Liver (tissue), 9 donors: ENCODE measurements around the gene TCFL5. TPM values are rescaled to one million over a fixed set of nuclear protein-coding genes. Genes with fewer than 3 reads are reported as not detected.

Source experiments
- DNase-seq: peaks from one replicate; pipeline ENCODE4 v3.0.0-alpha.2; 2017; ENCODE audit warnings: low spot score
- H3K27ac ChIP-seq, 2 donors: one replicate each; pipeline ENCODE4 v1.7.0; 2013; ENCODE audit warnings: inconsistent platforms in 2 of 2, low read length in 2 of 2, control low read depth in 1 of 2, low read depth in 1 of 2, mild to moderate bottlenecking in 1 of 2
- H3K27me3 ChIP-seq, 4 donors: one replicate each; pipeline versions ENCODE4 v1.6.1 to v1.7.0; 2013; ENCODE audit warnings: low read length in 3 of 4, inconsistent platforms in 1 of 4, mild to moderate bottlenecking in 1 of 4, moderate library complexity in 1 of 4; ENCODE audit not compliant: control insufficient read depth in 4 of 4, insufficient read depth in 4 of 4
- H3K36me3 ChIP-seq, 4 donors: one replicate each; pipeline versions ENCODE4 v1.6.1 to v1.7.0; 2013; ENCODE audit warnings: low read length in 3 of 4, mild to moderate bottlenecking in 3 of 4, low read depth in 1 of 4, moderate library complexity in 1 of 4; ENCODE audit not compliant: control insufficient read depth in 4 of 4, insufficient read depth in 3 of 4
- H3K4me1 ChIP-seq, 4 donors: one replicate each; pipeline versions ENCODE4 v1.6.1 to v1.7.0; 2013; ENCODE audit warnings: low read length in 3 of 4, mild to moderate bottlenecking in 3 of 4, moderate library complexity in 1 of 4; ENCODE audit not compliant: control insufficient read depth in 4 of 4, insufficient read depth in 4 of 4
- H3K4me3 ChIP-seq, 3 donors: one replicate each; pipeline versions ENCODE4 v1.6.1 to v1.7.0; 2013; ENCODE audit warnings: low read length in 3 of 3, control low read depth in 1 of 3, low read depth in 1 of 3, mild to moderate bottlenecking in 1 of 3
- H3K9ac ChIP-seq, 2 donors: one replicate each; pipeline ENCODE4 v1.7.0; 2013; ENCODE audit warnings: low read length in 2 of 2, mild to moderate bottlenecking in 2 of 2, moderate library complexity in 2 of 2, control low read depth in 1 of 2, low read depth in 1 of 2
- H3K9me3 ChIP-seq, 4 donors: one replicate each; pipeline versions ENCODE4 v1.6.1 to v1.7.0; 2013; ENCODE audit warnings: low read length in 3 of 4; ENCODE audit not compliant: control insufficient read depth in 4 of 4
- CTCF ChIP-seq: fragments of 150-350 bp; IDR thresholded peaks from 2 replicates; pipeline ENCODE4 v1.5.1; 2017; ENCODE audit warnings: improper control_type of control experiment, low read depth, low read length; ENCODE audit not compliant: missing input control
- EGR1 ChIP-seq, 2 donors: IDR thresholded peaks; 2 replicates each; pipeline ENCODE4 v1.6.1; 2016 to 2018; ENCODE audit warnings: antibody characterized with exemption in 2 of 2, low read depth in 2 of 2
- FOXA1 ChIP-seq: IDR thresholded peaks from 2 replicates; pipeline ENCODE4 v1.6.1; 2016; ENCODE audit warnings: antibody characterized with exemption
- FOXA2 ChIP-seq: IDR thresholded peaks from 2 replicates; pipeline ENCODE4 v1.6.1; 2016; ENCODE audit warnings: antibody characterized with exemption
- GABPA ChIP-seq, 2 donors: IDR thresholded peaks in 1 of 2; conservative IDR thresholded peaks in 1 of 2; 2 replicates each; pipeline ENCODE4 v1.6.1; 2016; ENCODE audit warnings: antibody characterized with exemption in 2 of 2, mild to moderate bottlenecking in 1 of 2, moderate library complexity in 1 of 2
- HNF4A ChIP-seq, 2 donors: conservative IDR thresholded peaks; 2 replicates each; pipeline ENCODE4 v1.6.1; 2016; ENCODE audit warnings: antibody characterized with exemption in 2 of 2, mild to moderate bottlenecking in 2 of 2
- HNF4G ChIP-seq: IDR thresholded peaks from 2 replicates; pipeline ENCODE4 v1.6.1; 2016; ENCODE audit warnings: antibody characterized with exemption
- JUND ChIP-seq, 2 donors: IDR thresholded peaks; 2 replicates each; pipeline ENCODE4 v1.6.1; 2016; ENCODE audit warnings: antibody characterized with exemption in 2 of 2
- MAX ChIP-seq: IDR thresholded peaks from 2 replicates; pipeline ENCODE4 v1.6.1; 2016; ENCODE audit warnings: antibody characterized with exemption
- NR2F2 ChIP-seq: IDR thresholded peaks from 2 replicates; pipeline ENCODE4 v1.6.1; 2016; ENCODE audit warnings: antibody characterized with exemption
- RAD21 ChIP-seq, 2 donors: IDR thresholded peaks; 2 replicates each; pipeline ENCODE4 v1.6.1; 2016; ENCODE audit warnings: antibody characterized with exemption in 2 of 2, mild to moderate bottlenecking in 2 of 2
- RXRA ChIP-seq, 2 donors: IDR thresholded peaks; 2 replicates each; pipeline ENCODE4 v1.6.1; 2017 to 2018; ENCODE audit warnings: antibody characterized with exemption in 2 of 2, mild to moderate bottlenecking in 1 of 2
- SP1 ChIP-seq: IDR thresholded peaks from 2 replicates; pipeline ENCODE4 v1.6.1; 2018; ENCODE audit warnings: antibody characterized with exemption, mild to moderate bottlenecking
- TAF1 ChIP-seq: conservative IDR thresholded peaks from 2 replicates; pipeline ENCODE4 v1.6.1; 2016; ENCODE audit warnings: antibody characterized with exemption, mild to moderate bottlenecking
- YY1 ChIP-seq: IDR thresholded peaks from 2 replicates; pipeline ENCODE4 v1.6.1; 2016; ENCODE audit warnings: antibody characterized with exemption, mild to moderate bottlenecking
- ZBTB33 ChIP-seq: IDR thresholded peaks from 2 replicates; pipeline ENCODE4 v1.6.1; 2016; ENCODE audit warnings: antibody characterized with exemption
- WGBS: extraction: QIAGEN DNeasy Blood & Tissue Kit; methylation state at CpG from one replicate; pipeline ENCODE4 v1.1.7; 2013; 5-methylcytosine and 5-hydroxymethylcytosine counted together
- polyA plus RNA-seq, 2 donors: library from polyadenylated mRNA; stranded (reverse) in 1 of 2; unstranded in 1 of 2; fragments of 200-250 nt in 1 of 2; fragments of >200 nt in 1 of 2; fragmentation: Nextera tagmentation in 1 of 2; extraction: Ambion mirVana in 1 of 2; gene quantifications; one replicate each; pipeline versions ENCODE4 v1.2.1 to v1.2.3, GENCODE V29; 2013 to 2015
- total RNA-seq, 2 donors: library from RNA; depleted of rRNA; stranded (reverse); fragments of >200 nt; gene quantifications; one replicate each; pipeline ENCODE4 v1.2.3, GENCODE V29; 2014
- TF ChIP-seq, protein P1 (sequence below): IDR thresholded peaks from 2 replicates; pipeline ENCODE4 v1.6.1; 2016; ENCODE audit warnings: antibody characterized with exemption
- TF ChIP-seq, protein P2 (sequence below): IDR thresholded peaks from 2 replicates; pipeline ENCODE4 v1.6.1; 2016; ENCODE audit warnings: antibody characterized with exemption, mild to moderate bottlenecking
- donor health status: healthy.
- donor health status: healthy.
- donor health status: healthy.
- donor health status: healthy.
- donor health status: healthy.

TCFL5 gene
- 1 to 10 TPM; 2.0 to 3.8 TPM for total RNA-seq
- 1 to 10 TPM in 1 of 2 donors, under 1 TPM in 1; 0.79 to 2.4 TPM for polyA plus RNA-seq

GRCh38 chr20:62861726-62862336 lies at the start of gene TCFL5:
Gene TCFL5, minus strand, starts transcription at chr20:62861822. Its CDS starts 152 bp downstream, at chr20:62861670.
- peak; percentile 98 for DNase-seq
- no peaks in the 10 kb centered on the region for H3K9me3 ChIP-seq
- peak within 1 kb of the TSS; percentile 11 to 90 (median 31) for H3K4me3 ChIP-seq
- H3K27me3 ChIP-seq: no peaks in the 10 kb centered on the region
- H3K9ac ChIP-seq: no peak within 1 kb of the TSS
- TF ChIP-seq GABPA (IDR thresholded peaks at IDR 0.05 in 1 of 2, conservative IDR thresholded peaks at IDR 0.05 in 1 of 2) (no peak), FOXA1 (no peak), JUND (IDR thresholded peaks at IDR 0.05) (no peak), EGR1 (IDR thresholded peaks at IDR 0.05; ENCODE audit: low read depth in 2 of 2) (no peak), YY1 (no peak), RAD21 (IDR thresholded peaks at IDR 0.05) (no peak), RXRA (IDR thresholded peaks at IDR 0.05) (no peak), HNF4A (conservative IDR thresholded peaks at IDR 0.05) (peak in 1 of 2 donors; percentile 20), CTCF (no peak), TAF1 (no peak), HNF4G (no peak), FOXA2 (no peak), ZBTB33 (no peak), MAX (peak; percentile 76), SP1 (peak; percentile 49), NR2F2 (no peak)
- TF ChIP-seq, protein P1, sequence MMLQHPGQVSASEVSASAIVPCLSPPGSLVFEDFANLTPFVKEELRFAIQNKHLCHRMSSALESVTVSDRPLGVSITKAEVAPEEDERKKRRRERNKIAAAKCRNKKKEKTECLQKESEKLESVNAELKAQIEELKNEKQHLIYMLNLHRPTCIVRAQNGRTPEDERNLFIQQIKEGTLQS: no peak
- TF ChIP-seq, protein P2, sequence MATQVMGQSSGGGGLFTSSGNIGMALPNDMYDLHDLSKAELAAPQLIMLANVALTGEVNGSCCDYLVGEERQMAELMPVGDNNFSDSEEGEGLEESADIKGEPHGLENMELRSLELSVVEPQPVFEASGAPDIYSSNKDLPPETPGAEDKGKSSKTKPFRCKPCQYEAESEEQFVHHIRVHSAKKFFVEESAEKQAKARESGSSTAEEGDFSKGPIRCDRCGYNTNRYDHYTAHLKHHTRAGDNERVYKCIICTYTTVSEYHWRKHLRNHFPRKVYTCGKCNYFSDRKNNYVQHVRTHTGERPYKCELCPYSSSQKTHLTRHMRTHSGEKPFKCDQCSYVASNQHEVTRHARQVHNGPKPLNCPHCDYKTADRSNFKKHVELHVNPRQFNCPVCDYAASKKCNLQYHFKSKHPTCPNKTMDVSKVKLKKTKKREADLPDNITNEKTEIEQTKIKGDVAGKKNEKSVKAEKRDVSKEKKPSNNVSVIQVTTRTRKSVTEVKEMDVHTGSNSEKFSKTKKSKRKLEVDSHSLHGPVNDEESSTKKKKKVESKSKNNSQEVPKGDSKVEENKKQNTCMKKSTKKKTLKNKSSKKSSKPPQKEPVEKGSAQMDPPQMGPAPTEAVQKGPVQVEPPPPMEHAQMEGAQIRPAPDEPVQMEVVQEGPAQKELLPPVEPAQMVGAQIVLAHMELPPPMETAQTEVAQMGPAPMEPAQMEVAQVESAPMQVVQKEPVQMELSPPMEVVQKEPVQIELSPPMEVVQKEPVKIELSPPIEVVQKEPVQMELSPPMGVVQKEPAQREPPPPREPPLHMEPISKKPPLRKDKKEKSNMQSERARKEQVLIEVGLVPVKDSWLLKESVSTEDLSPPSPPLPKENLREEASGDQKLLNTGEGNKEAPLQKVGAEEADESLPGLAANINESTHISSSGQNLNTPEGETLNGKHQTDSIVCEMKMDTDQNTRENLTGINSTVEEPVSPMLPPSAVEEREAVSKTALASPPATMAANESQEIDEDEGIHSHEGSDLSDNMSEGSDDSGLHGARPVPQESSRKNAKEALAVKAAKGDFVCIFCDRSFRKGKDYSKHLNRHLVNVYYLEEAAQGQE: no peak
- WGBS: 9% methylated on average over 70 of the region's 70 CpGs
- peaks cover 0 to 5% (median 3%) of the 10 kb centered on the region in 4 donors for H3K36me3 ChIP-seq
- no peak within 1 kb of the TSS for H3K27ac ChIP-seq
- H3K4me1 ChIP-seq: peaks cover 7 to 14% (median 12%) of the 10 kb centered on the region in 4 donors
